ENCODE measurements around the gene PCNT. TPM values are rescaled to one million over a fixed set of nuclear protein-coding genes. Genes with fewer than 3 reads are reported as not detected.

The PCNT gene
- total and polyA plus RNA-seq, 2 experiments from 2014 or later: 18.3 to 26.6 TPM

GRCh38 chr21:46324390-46325072, 575 bp downstream of the PCNT start:
- TF ChIP-seq, protein P1, sequence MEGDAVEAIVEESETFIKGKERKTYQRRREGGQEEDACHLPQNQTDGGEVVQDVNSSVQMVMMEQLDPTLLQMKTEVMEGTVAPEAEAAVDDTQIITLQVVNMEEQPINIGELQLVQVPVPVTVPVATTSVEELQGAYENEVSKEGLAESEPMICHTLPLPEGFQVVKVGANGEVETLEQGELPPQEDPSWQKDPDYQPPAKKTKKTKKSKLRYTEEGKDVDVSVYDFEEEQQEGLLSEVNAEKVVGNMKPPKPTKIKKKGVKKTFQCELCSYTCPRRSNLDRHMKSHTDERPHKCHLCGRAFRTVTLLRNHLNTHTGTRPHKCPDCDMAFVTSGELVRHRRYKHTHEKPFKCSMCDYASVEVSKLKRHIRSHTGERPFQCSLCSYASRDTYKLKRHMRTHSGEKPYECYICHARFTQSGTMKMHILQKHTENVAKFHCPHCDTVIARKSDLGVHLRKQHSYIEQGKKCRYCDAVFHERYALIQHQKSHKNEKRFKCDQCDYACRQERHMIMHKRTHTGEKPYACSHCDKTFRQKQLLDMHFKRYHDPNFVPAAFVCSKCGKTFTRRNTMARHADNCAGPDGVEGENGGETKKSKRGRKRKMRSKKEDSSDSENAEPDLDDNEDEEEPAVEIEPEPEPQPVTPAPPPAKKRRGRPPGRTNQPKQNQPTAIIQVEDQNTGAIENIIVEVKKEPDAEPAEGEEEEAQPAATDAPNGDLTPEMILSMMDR (IDR thresholded peaks at IDR 0.05; ENCODE audit: low read depth, low read length): peak; percentile 14
- Histone ChIP-seq H3K4me1 (ENCODE audit: low read depth) (peaks cover 10% of the 10 kb centered on the region), H3K9me3 (ENCODE audit: low read depth) (no peaks in the 10 kb centered on the region), H3K27ac (peak overlapping the region; percentile 93), H3K27me3 (no peaks in the 10 kb centered on the region), H3K36me3 (peaks cover 2% of the 10 kb centered on the region), H3K4me3 (peak overlapping the region; percentile 86)
- peak; percentile 90 to 91 for DNase-seq (ENCODE audit: low read depth in 1 of 2, low spot score in 1 of 2)

- TF ChIP-seq, protein P1 (IDR thresholded peaks at IDR 0.05; ENCODE audit: low read depth, low read length): peak; percentile 26
- H3K4me1 ChIP-seq (ENCODE audit: low read depth): peaks cover 10% of the 10 kb centered on the region
- peak overlapping the region; percentile 86 for H3K4me3 ChIP-seq
- H3K36me3 ChIP-seq: peaks cover 8% of the 10 kb centered on the region
- no peaks in the 10 kb centered on the region for H3K9me3 ChIP-seq (ENCODE audit: low read depth)
- no peaks in the 10 kb centered on the region for H3K27me3 ChIP-seq
- peak overlapping the region; percentile 88 for H3K27ac ChIP-seq
- peak; percentile 62 to 76 for DNase-seq (ENCODE audit: low read depth in 1 of 2, low spot score in 1 of 2)
Observed at GRCh38 chr21:46325073-46325912, 1.3 kb downstream of the PCNT start.

DNA sequence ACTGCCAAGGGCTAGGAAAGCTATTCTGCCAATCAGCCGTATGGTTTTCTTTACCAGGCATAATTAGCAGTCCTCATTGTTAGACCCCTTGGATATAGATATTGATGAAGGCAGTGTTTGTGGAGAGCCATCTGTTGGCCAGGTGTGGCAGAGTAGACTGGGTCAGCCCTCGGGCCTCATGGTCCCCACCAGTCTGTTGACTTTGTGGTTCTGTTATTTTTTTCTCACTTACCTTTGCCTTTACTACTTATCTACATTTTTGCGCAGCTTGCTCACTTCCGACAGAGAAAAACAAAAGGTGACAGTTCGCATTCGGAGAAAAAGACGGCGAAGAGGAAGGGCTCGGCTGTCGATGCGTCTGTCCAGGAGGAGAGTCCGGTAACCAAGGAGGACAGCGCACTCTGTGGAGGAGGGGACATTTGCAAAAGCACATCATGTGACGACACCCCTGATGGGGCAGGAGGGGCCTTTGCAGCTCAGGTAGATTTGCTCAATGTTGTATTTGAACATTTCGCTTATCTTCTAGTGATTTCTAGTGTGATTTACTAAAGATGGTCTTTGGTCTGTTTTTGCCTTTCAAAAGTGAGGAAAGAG, 2.3 kb downstream of the PCNT start:
- H3K4me3 ChIP-seq: no peak overlapping the region
- no peaks in the 10 kb centered on the region for H3K27me3 ChIP-seq
- TF ChIP-seq, protein P1 (IDR thresholded peaks at IDR 0.05; ENCODE audit: low read depth, low read length): no peak

DNA sequence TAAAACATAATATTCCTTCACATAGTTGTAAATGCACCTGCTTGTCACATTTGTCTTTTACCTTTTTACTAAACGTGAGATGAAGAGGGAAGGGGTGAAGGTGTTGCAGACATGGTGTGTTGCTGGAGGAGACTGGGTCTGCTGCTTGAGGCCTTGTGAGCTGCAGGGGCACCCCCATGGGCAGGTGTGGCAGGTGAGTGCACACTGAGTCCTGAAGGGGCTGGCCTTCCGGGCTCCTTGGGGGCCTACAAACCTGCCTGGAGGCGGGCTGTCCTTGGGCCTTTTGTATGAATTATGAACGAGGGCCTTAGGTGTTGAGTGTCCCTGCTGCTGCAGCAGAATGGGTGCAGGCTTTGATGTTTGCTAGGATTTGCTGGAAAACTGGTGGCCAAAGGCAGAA, 3.8 kb downstream of the PCNT start:
- H3K36me3 ChIP-seq: peaks cover 8% of the 10 kb centered on the region
- TF ChIP-seq, protein P1 (IDR thresholded peaks at IDR 0.05; ENCODE audit: low read depth, low read length): no peak
- H3K9me3 ChIP-seq (ENCODE audit: low read depth): no peaks in the 10 kb centered on the region
- H3K27ac ChIP-seq: no peak overlapping the region
- peaks cover 4% of the 10 kb centered on the region for H3K4me1 ChIP-seq (ENCODE audit: low read depth)
- no peak for DNase-seq (ENCODE audit: low read depth in 1 of 2, low spot score in 1 of 2)
- H3K4me3 ChIP-seq: no peak overlapping the region
- no peaks in the 10 kb centered on the region for H3K27me3 ChIP-seq

More for the DNA sequence above, 2.3 kb downstream of the PCNT start:
- H3K36me3 ChIP-seq: peaks cover 8% of the 10 kb centered on the region
- H3K9me3 ChIP-seq (ENCODE audit: low read depth): no peaks in the 10 kb centered on the region
- H3K4me1 ChIP-seq (ENCODE audit: low read depth): peaks cover 10% of the 10 kb centered on the region
- no peak overlapping the region for H3K27ac ChIP-seq
- no peak for DNase-seq (ENCODE audit: low read depth in 1 of 2, low spot score in 1 of 2)

DNA sequence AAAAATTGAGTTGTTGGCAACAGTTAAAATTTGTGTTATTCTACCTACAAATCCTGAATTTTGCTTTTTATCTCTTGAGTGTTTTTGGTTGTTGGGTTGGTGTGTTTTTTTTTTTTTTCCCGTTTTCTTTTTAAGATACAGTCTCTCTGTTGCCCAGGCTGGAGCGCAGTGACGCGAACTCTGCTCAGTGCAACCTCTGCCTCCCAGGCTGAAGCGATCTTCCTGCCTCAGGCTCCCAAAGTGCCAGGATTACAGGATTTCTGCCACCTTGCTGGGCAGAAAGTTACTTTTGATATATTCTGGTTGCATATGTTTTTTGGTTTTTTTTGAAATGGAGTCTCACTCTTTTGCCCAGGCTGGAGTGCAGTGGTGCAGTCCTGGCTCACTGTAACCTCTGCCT, 4.2 kb downstream of the PCNT start:
- Histone ChIP-seq H3K4me1 (ENCODE audit: low read depth) (peaks cover 4% of the 10 kb centered on the region), H3K27me3 (no peaks in the 10 kb centered on the region), H3K9me3 (ENCODE audit: low read depth) (no peaks in the 10 kb centered on the region), H3K27ac (no peak overlapping the region), H3K36me3 (peaks cover 8% of the 10 kb centered on the region), H3K4me3 (no peak overlapping the region)
- DNase-seq (ENCODE audit: low read depth in 1 of 2, low spot score in 1 of 2): no peak
- TF ChIP-seq, protein P1 (IDR thresholded peaks at IDR 0.05; ENCODE audit: low read depth, low read length): no peak

Data from cardiac muscle cell (in vitro differentiated cells and primary cell).